Mammary epithelial cell (primary cell): ENCODE data around the gene RPS25.

Experiments used
- EZH2 ChIP-seq: IDR thresholded peaks from 2 replicates; pipeline ENCODE4 v1.6.1; 2012; ENCODE audit warnings: low read length, inconsistent platforms, borderline replicate concordance
- TF ChIP-seq, protein P1 (sequence below), 2 donors: IDR thresholded peaks in 1 of 2; conservative IDR thresholded peaks in 1 of 2; 2 replicates each; pipeline ENCODE4 v1.5.1; 2011 to 2012; ENCODE audit warnings: inconsistent platforms in 2 of 2, low read length in 2 of 2, mild to moderate bottlenecking in 2 of 2, control low read depth in 1 of 2, low read depth in 1 of 2; ENCODE audit not compliant: insufficient read depth in 1 of 2; ENCODE audit errors: extremely low read depth in 1 of 2

DNA sequence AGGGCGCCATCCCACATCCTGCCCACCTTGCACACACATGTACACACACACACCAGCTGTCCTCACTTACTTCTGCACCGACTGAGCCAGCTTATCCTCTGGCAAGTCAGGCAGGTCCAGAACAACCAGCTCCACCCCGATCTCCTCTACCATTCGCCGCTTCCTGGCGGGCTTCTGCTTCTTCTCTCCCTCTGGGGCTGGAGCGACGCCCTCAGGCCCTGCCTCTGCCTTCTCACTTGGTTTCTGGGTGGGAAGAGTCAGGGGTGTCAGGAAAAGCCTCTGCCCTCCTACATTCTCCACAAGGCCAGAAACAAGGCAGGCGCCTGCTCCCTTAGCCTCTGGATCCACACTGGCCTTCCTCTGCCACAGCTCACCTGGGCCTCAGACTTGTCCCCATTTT is 30.5 kb upstream of the RPS25 start:
- TF ChIP-seq, protein P1, sequence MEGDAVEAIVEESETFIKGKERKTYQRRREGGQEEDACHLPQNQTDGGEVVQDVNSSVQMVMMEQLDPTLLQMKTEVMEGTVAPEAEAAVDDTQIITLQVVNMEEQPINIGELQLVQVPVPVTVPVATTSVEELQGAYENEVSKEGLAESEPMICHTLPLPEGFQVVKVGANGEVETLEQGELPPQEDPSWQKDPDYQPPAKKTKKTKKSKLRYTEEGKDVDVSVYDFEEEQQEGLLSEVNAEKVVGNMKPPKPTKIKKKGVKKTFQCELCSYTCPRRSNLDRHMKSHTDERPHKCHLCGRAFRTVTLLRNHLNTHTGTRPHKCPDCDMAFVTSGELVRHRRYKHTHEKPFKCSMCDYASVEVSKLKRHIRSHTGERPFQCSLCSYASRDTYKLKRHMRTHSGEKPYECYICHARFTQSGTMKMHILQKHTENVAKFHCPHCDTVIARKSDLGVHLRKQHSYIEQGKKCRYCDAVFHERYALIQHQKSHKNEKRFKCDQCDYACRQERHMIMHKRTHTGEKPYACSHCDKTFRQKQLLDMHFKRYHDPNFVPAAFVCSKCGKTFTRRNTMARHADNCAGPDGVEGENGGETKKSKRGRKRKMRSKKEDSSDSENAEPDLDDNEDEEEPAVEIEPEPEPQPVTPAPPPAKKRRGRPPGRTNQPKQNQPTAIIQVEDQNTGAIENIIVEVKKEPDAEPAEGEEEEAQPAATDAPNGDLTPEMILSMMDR (conservative IDR thresholded peaks at IDR 0.05 in 1 of 2, IDR thresholded peaks at IDR 0.05 in 1 of 2; ENCODE audit: extremely low read depth in 1 of 2, insufficient read depth in 1 of 2, low read depth in 1 of 2, low read length in 2 of 2), result no peak
- no peak for TF ChIP-seq EZH2
